ENCODE results near the gene OR8J1.
"Not testable (repeated sequence)": the region's sequence is repeated elsewhere in the genome, so short reads cannot be mapped to it uniquely, and the experiment has no call there.

The OR8J1 gene, protein sequence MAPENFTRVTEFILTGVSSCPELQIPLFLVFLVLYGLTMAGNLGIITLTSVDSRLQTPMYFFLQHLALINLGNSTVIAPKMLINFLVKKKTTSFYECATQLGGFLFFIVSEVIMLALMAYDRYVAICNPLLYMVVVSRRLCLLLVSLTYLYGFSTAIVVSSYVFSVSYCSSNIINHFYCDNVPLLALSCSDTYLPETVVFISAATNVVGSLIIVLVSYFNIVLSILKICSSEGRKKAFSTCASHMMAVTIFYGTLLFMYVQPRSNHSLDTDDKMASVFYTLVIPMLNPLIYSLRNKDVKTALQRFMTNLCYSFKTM

GRCh38 chr11:56353991-56354390 lies at the start of gene OR8J1:
OR8J1 (plus strand) TSS chr11:56354291; CDS start chr11:56360247, 5,956 bp downstream.
- DNase-seq = no peak

DNA sequence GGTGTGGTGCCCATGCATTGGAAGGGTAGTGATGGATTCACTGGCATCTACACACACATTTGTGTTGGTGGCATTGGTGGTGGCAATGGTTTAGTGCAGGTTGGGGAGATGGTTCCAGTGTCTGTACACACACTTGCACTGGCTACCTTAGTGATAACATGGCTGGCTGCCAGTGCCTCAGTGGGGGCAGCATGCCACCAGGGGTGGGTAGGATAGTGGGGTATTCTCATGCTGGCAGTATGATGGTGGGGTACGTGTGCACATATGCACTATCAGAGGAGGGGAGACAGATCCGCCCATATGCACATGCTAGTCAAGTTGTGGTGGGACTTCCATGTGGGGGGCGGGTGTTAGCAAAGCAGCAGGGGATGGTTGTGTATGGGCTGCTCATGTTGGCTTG lies 46.3 kb upstream of the OR8J1 start:
- DNase-seq = no peak

DNA sequence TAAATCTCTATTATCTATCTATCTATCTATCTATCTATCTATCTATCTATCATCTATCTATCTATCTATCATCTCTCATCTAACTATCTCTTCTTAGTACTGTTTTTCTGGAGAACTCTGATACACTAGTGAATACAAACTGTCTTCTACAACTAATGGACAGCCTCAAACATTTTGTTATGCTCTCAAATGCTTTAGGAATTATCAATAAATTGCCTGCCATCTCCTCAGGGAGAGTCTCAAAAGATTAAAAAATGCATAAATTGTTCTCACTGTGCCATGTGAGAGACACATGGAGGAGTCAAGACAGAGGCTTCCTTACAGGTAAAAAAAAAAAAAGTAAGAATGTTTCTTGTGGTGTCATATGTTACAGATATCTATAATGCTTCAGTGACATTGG lies 39.2 kb upstream of the OR8J1 start, which contains the start of gene OR8K3:
TSS of gene OR8K3 (plus strand) at position 301 of the 400 bp plus-strand sequence. CDS start 3,163 bp downstream, outside the sequence.
- no peak for DNase-seq

- DNase-seq = no peak
Measured at GRCh38 chr11:56331861-56332491, 22.1 kb upstream of the OR8J1 start.

- DNase-seq = no peak
Measured at GRCh38 chr11:56333156-56333555, 20.9 kb upstream of the OR8J1 start.

- no peak for DNase-seq
Measured at GRCh38 chr11:56340289-56340688, 13.8 kb upstream of the OR8J1 start.

DNA sequence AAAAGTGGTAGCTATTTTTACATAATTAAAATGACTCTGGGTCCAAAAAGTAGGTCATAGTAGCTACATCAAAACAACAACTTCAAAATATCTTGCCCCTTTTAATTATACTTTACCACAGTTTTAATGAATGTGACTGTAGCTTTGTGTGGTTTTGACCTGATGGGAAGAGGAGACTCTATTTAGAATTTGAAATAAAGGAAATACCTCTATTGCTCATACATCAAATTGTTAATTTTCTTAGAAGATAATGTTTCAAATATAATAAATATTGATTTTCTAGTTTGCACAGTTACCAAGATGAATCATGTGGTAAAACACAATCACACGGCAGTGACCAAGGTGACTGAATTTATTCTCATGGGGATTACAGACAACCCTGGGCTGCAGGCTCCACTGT lies 8.4 kb upstream of the OR8J1 start, which contains the start of gene OR8K1:
TSS of gene OR8K1 (plus strand) at position 301 of the 400 bp plus-strand sequence. CDS start at position 301, 0 bp downstream.
- no peak for DNase-seq

- DNase-seq = no peak
Measured at GRCh38 chr11:56375324-56375723, 21.2 kb downstream of the OR8J1 start, which contains the start of gene OR8U1. OR8U1 (plus strand) TSS chr11:56375624; CDS start chr11:56375624, 0 bp downstream.

DNA sequence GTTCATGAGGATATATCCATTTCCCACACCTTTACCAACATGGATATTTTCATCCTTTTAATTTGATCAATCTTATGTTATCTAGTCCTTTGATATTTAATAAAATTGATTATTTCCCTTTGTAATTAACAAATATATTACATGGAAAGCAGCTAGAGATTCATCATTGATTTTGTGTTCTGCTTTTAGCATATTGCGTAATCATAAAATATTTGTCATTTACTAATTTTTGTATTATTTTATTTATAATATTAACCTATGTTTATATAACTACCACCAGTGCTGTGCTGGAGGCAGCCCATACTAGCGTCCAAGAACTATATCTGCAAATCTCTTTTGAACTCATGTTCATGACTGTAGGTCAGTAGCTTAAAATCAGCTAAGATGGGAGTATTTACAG lies 26.0 kb downstream of the OR8J1 start:
- no peak for DNase-seq

GRCh38 chr11:56394381-56394780 lies 40.3 kb downstream of the OR8J1 start:
- no peak for DNase-seq

- no peak for DNase-seq
Measured at GRCh38 chr11:56396047-56396446, 42.0 kb downstream of the OR8J1 start.

DNA sequence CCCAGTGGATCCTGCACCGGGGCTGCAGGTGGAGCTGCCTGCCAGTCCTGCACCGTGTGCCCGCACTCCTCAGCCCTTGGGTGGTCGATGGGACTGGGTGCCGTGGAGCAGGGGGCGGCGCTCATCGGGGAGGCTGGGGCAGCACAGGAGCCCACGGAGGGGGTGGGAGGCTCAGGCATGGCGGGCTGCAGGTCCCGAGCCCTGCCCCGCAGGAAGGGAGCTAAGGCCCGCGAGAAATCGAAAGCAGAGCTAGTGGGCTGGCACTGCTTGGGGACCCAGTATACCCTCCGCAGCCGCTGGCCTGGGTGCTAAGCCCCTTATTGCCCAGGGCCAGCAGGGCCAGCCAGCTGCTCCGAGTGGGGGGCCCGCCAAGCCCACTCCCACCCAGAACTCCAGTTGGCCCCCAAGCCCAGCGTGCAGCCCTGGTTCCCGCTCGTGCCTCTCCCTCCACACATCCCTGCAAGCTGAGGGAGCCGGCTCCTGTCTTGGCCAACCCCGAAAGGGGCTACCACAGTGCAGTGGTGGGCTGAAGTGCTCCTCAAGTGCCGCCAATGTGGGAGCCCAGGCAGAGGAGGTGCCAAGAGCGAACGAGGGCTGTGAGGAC lies 47.9 kb downstream of the OR8J1 start:
- not testable (repeated sequence) for DNase-seq

GRCh38 chr11:56404393-56404792 lies 50.3 kb downstream of the OR8J1 start:
- no peak for DNase-seq

- no peak for DNase-seq
Measured at GRCh38 chr11:56410801-56411200, 56.7 kb downstream of the OR8J1 start.

Data from DMS79 (cell line).